GM12891 (cell line): Measurements from ENCODE around the gene LRIG2.

Experiments
- DNase-seq: peaks from one replicate; pipeline ENCODE4 v3.0.0; 2011; ENCODE audit warnings: low spot score; ENCODE audit not compliant: insufficient read length
- FAIRE-seq: peaks from 2 replicates; lab custom pipeline; 2011; peaks lifted over from hg19 to GRCh38; lab: Jason Lieb, UNC
- PAX5 ChIP-seq: IDR thresholded peaks from 2 replicates; pipeline ENCODE4 v1.6.1; 2011; ENCODE audit warnings: low read length, moderate library complexity, mild to moderate bottlenecking; ENCODE audit not compliant: insufficient read depth, severe bottlenecking
- POLR2A ChIP-seq: IDR thresholded peaks from 2 replicates; pipeline ENCODE4 v1.6.1; 2011; ENCODE audit warnings: low read depth, low read length, control low read depth
- POLR2AphosphoS5 ChIP-seq: IDR thresholded peaks from 2 replicates; pipeline ENCODE4 v1.6.1; 2011; ENCODE audit warnings: low read depth, low read length, control low read depth
- POU2F2 ChIP-seq: IDR thresholded peaks from 2 replicates; pipeline ENCODE4 v1.6.1; 2011; ENCODE audit warnings: low read depth, mild to moderate bottlenecking, control low read depth, low read length, moderate library complexity
- SPI1 ChIP-seq: IDR thresholded peaks from 2 replicates; pipeline ENCODE4 v1.6.1; 2011; ENCODE audit warnings: low read depth, low read length, control low read depth
- TAF1 ChIP-seq: IDR thresholded peaks from 2 replicates; pipeline ENCODE4 v1.6.1; 2011; ENCODE audit warnings: low read depth, low read length, control low read depth

LRIG2 gene

DNA sequence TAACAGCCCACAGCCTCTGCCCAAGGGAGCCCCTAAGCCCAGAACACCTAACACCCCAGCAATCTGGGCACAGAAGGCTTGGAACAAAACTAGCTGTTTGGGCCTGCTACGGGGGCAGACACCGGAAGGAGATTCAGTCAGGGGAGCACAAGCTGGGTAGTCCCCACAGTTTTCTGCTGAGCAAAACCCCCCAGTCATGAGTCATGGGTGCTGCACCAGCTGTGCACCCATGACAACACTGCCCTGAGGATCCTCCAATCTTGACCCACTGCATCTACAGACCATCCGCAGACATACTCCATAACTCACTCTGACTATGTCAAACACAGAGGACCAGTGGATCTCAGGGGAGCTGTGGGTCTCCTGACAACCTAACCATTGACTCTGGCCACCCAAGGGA, 105.1 kb downstream of the LRIG2 start:
- DNase-seq = no peak
- TF ChIP-seq POU2F2 (no peak), SPI1 (no peak), PAX5 (no peak), POLR2A (no peak), TAF1 (no peak), POLR2AphosphoS5 (no peak)
- no peak for FAIRE-seq

DNA sequence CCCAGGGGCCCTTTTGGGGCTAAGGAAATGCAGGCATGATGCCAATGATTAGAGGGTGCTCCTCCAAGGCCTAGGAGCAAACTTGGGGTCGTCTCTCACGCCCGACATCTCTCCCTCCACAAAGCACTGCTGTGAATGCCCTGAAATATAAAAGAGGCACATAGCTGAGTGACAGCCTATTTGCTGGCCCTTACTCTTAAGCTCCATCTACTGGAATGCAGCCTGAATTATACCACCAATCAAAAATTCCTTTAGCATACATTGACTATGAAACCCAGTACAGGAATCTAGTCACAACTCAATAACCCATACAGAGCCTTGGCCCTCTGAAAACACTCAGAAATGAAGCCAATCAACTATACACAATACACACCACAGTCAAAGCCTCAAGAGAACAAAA, 105.5 kb downstream of the LRIG2 start:
- DNase-seq = no peak
- no peak for FAIRE-seq
- TF ChIP-seq SPI1 = no peak
